ENCODE data around the gene IKZF1.

DNA sequence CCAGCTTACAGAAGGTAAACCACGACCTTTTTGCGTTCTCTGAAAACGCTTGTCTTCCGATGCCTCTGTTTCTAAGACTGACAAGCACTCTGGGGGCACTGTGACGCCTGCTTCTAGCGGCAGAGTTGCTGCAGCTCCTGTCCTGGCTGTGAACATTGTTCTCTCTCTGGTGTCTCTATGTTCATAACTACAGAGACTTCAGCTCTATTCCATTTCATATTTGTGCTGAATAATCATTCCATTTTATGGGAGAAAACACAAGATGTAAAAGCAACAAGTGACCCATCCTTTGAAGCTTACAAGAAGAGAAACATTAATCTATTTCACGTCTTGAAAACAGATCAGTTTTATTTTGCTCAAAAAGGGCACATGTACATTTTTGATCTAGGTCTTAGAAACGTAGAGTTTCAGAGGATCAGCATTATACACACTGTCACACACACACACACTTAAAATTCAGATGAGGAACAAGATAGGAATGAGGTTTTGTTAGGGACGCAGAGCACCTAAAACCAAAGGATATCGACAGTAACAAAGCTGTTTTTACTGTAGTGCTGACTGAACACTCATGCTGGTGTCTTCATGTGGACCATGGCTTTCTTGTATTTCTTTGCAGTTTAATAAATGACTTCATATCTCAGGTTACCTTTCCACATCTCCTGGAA is 3.0 kb downstream of the IKZF1 start:
- TF ChIP-seq POLR2A (IDR thresholded peaks at IDR 0.05; ENCODE audit: low read length) (peak; percentile 67), GATA1 (IDR thresholded peaks at IDR 0.05; ENCODE audit: low read depth, low read length) (no peak)

All from erythroblast (primary cell).